Effector memory CD8-positive, alpha-beta T cell (primary cell): Measurements from ENCODE around the gene SUSD4.
A peak's percentile ranks its signal among the peaks of the same experiment; 100 is the strongest.

Experiments used
- ATAC-seq: fragments of 150-1000 bp; cut with Tn5 transposase; replicated peaks from 2 replicates; pipeline ENCODE4 v1.10.0; 2021; ENCODE audit warnings: mild to moderate bottlenecking, moderate library complexity
- DNase-seq, 3 experiments: peaks; one replicate each; pipeline ENCODE4 v3.0.0; 2021
- H3K27ac Mint-ChIP-seq, 2 donors: one replicate each; pipeline ENCODE4 v1.8.0; 2022; ENCODE audit warnings: mild to moderate bottlenecking in 2 of 2, mixed read lengths in 2 of 2, moderate library complexity in 2 of 2
- H3K27me3 Mint-ChIP-seq, 2 donors: one replicate each; pipeline ENCODE4 v1.8.0; 2022; ENCODE audit warnings: mixed read lengths in 2 of 2
- H3K36me3 Mint-ChIP-seq: one replicate; pipeline ENCODE4 v1.8.0; 2022; ENCODE audit warnings: mild to moderate bottlenecking, moderate library complexity, mixed read lengths; ENCODE audit not compliant: insufficient read depth
- H3K4me1 Mint-ChIP-seq, 2 donors: one replicate each; pipeline ENCODE4 v1.8.0; 2022; ENCODE audit warnings: low read depth in 2 of 2, mixed read lengths in 2 of 2
- H3K4me3 Mint-ChIP-seq, 2 donors: one replicate each; pipeline ENCODE4 v1.8.0; 2022; ENCODE audit warnings: mild to moderate bottlenecking in 2 of 2, mixed read lengths in 2 of 2, moderate library complexity in 2 of 2
- H3K9me3 Mint-ChIP-seq, 2 donors: one replicate each; pipeline ENCODE4 v1.8.0; 2022; ENCODE audit warnings: mixed read lengths in 2 of 2

SUSD4 gene

DNA sequence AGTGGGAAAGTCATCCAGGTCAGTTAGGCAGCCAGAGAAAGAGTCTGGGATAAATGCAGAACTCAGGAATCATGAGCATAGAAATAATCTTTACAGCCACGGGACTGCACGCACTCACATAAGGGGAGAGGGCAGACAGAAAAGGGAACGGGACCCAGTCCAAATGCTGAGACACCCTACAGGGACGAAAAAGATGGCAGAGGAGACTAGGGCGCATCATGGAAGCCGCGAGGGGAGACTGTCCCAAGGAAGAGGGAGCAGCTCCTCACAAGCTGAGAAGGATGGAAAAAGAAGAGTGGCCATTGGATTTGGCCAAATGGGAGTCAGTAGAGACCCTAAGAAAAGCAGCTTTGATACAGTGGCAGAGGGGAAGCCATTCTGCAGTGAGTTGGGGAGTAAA lies 118.0 kb downstream of the SUSD4 start:
- Mint-ChIP-seq H3K4me3 (no peak overlapping the region), H3K36me3 (peaks cover 5% of the 10 kb centered on the region), H3K4me1 (peaks cover 6 to 14% of the 10 kb centered on the region in 2 donors), H3K27ac (no peak overlapping the region), H3K9me3 (no peaks in the 10 kb centered on the region), H3K27me3 (peaks cover 21 to 31% of the 10 kb centered on the region in 2 donors)
- DNase-seq (no peak), ATAC-seq (no peak)

DNA sequence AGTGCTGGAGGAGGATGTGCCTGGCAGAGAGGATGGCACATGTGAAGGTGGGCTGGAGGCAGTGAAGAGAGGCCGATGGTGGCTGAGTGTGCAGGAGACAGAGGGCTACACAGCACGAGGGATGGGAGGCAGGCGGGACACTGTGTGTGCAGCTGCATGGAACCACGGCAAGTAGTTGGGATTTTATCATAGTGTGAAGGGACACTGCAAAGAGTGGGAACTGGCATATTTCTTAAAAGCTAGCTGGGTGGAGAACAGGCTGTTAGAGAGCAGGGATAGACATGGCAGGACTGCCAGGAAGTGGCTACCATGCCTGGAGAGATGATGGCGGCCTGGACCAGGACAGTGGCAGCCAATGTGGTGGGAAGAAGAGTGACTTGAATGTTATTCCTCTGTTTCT lies 118.6 kb downstream of the SUSD4 start:
- no peak for ATAC-seq
- peaks cover 21 to 29% of the 10 kb centered on the region in 2 donors for H3K27me3 Mint-ChIP-seq
- peaks cover 6 to 14% of the 10 kb centered on the region in 2 donors for H3K4me1 Mint-ChIP-seq
- H3K27ac Mint-ChIP-seq, result no peak overlapping the region
- no peak overlapping the region for H3K4me3 Mint-ChIP-seq
- H3K36me3 Mint-ChIP-seq, result peaks cover 5% of the 10 kb centered on the region
- no peaks in the 10 kb centered on the region for H3K9me3 Mint-ChIP-seq
- DNase-seq, result no peak

DNA sequence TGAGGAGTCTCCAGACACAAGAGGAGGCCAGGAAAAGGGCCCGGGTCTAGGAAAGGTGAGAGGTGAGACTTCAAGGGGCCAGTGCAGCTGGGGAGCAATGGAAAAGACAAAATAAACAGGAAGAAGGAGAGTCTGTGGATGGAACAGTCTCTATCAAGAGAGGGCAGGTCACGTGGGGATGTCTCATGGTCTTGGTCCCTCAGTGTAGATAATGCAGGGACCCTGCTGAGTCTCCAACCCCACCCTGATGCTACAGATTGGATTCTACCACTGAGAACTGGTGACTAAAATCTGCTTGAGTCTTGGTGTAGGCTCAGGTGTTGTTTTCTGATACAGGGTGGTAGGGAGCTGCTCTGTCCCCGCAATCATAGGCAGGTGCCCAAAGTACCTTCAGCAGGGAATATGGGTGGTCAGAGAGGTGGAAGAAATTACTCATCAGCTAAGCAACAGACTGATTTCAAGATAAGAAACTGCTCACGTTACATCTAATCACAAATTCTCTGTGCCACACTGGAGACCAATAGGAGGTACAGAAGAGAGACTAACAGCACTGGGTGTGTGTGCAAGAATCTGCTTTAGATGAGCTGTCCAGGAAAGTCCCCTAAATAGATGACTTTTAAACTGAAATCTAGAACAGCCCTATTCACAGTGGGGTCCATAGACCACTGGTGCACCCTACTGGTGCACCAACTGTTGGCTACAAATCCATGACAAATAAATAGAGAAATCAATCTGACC lies 119.4 kb downstream of the SUSD4 start:
- DNase-seq (no peak), ATAC-seq (peak; percentile 12)
- Mint-ChIP-seq H3K4me1 (peaks cover 6 to 17% of the 10 kb centered on the region in 2 donors), H3K27ac (no peak overlapping the region), H3K27me3 (peaks cover 21 to 32% of the 10 kb centered on the region in 2 donors), H3K9me3 (no peaks in the 10 kb centered on the region), H3K4me3 (no peak overlapping the region), H3K36me3 (peaks cover 5% of the 10 kb centered on the region)

DNA sequence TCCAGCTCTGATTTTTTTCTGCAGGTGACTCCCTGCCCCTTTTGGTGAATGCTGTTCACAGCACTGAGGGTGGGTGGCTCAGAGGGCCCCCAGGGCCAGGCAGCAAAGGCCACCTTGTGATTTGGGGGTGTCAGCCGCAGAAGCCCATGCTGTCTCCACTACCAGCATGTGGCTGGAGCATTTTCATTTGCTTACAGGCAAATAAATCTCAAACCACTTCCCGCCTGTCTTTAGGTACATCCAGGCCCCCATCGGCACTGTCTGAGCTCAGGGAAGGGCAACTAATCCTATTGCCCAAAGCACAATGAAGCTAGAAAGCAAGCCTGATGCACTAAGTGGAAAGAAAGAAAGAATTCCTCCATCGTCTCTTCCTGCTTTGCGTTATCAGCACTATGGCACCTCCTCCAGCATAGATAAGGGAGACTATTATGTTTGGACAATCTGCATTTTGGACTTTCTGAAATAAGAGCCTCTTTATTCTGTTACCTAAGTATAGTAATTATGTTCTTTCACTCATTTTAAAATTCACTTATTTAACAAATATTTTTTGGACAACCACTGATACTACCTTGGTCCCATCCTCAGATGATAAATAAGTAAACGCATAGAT lies 120.4 kb downstream of the SUSD4 start:
- Mint-ChIP-seq H3K27me3 (peaks cover 21 to 32% of the 10 kb centered on the region in 2 donors), H3K4me1 (peaks cover under 1 to 11% of the 10 kb centered on the region in 2 donors), H3K36me3 (peaks cover under 1% of the 10 kb centered on the region), H3K9me3 (no peaks in the 10 kb centered on the region), H3K4me3 (no peak overlapping the region), H3K27ac (no peak overlapping the region)
- ATAC-seq (no peak), DNase-seq (no peak)

DNA sequence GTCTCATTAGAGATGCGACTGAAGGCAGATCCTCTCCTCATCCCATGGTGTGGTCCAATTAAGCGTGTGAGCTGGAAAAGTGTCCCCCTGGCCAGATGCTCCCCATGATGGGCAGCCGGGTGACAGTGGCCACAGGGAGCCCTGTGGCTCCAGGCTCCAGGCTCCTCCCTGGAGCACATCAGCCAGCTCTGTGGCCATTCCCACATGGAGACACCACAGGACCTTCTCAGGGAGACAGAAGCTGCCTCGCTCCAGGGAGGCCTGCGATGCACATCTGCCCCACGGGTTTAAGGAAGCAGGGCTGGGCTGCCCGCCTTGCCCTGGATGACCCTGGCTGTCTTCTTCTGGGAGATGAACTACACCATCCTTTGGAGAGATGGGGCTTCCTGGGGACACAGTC lies 121.0 kb downstream of the SUSD4 start:
- H3K36me3 Mint-ChIP-seq, result no peaks in the 10 kb centered on the region
- no peak overlapping the region for H3K27ac Mint-ChIP-seq
- no peak for ATAC-seq
- H3K4me1 Mint-ChIP-seq, result peaks cover 0 to 6% of the 10 kb centered on the region in 2 donors
- H3K4me3 Mint-ChIP-seq, result no peak overlapping the region
- peaks cover 21 to 32% of the 10 kb centered on the region in 2 donors for H3K27me3 Mint-ChIP-seq
- no peaks in the 10 kb centered on the region for H3K9me3 Mint-ChIP-seq
- DNase-seq, result no peak

DNA sequence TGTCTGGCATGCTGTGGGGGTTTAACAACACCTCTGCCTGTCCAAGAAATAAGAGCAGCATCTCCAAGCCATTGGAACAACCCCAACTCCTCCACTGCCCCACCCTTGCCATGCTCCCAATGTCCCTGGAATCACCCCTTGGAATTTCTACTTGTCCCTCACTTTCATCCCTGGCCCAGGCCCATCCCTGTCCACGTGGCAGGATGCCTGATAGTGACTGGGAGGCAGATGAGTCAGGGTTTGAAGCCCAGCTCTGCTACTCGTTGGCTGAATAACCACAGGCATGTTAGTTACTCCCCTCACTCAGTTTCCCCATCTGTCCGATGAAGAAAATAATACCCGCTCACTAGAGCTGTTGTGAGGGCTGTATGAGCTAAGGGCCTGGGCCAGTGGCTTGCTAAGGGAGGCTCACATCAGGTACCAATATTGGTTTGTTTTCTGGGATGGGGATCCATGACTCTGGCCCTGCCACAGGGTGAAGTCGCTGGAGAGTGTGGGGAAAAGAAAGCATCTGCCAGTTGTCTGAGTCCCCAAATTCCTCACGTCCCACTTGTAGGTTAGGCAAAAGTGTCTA lies 121.5 kb downstream of the SUSD4 start:
- Mint-ChIP-seq H3K27ac (no peak overlapping the region), H3K36me3 (no peaks in the 10 kb centered on the region)
- DNase-seq, result no peak

DNA sequence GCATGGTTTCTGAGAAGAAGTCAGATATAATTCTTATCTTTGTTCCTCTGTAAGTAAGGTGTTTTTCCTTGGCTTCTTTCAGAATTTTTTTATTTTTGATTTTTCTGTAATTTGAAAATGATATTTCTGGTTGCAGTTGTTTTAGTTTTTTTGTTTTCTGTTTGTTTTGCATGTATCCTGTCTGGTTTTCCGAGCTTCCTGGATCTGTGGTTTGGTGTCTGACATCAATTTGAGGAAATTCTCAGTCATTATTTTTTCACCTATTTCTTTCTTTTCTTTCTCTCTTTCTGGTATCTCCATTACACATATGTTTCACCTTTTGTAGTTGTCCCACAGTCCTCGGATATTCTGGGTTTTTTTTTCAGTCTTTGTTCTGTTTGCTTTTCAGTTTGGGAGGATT lies 123.9 kb downstream of the SUSD4 start:
- Mint-ChIP-seq H3K27ac (no peak overlapping the region), H3K9me3 (no peaks in the 10 kb centered on the region), H3K27me3 (peaks cover 4 to 16% of the 10 kb centered on the region in 2 donors), H3K4me3 (no peak overlapping the region), H3K4me1 (peaks cover 0 to 4% of the 10 kb centered on the region in 2 donors), H3K36me3 (no peaks in the 10 kb centered on the region)
- ATAC-seq, result no peak
- no peak for DNase-seq

More for the DNA sequence above, 121.5 kb downstream of the SUSD4 start:
- Mint-ChIP-seq H3K9me3 (no peaks in the 10 kb centered on the region), H3K27me3 (peaks cover 21 to 32% of the 10 kb centered on the region in 2 donors), H3K4me3 (no peak overlapping the region), H3K4me1 (peaks cover 0 to 6% of the 10 kb centered on the region in 2 donors)
- ATAC-seq, result no peak

DNA sequence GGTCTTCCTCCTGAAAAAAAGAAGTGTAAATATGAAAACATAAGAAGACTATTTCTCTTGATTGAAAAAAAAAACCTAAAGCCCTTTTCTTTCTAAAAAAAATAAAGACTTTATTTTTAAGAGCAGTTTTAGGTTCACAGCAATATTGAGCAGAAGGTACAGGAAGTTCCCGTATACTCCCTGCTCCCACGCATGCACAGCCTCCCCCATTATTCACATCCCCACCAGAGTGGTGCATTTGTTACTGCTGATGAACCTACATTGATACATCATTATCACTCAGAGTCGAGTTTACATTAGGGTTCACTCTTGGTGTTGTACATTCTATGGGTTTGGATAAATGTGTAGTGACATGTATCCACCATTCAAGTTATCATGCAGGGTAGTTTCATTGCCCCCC lies 128.9 kb downstream of the SUSD4 start:
- Mint-ChIP-seq H3K4me1 (peaks cover 1 to 9% of the 10 kb centered on the region in 2 donors), H3K36me3 (no peaks in the 10 kb centered on the region), H3K27ac (peak overlapping the region in 1 of 2 donors; percentile 45), H3K4me3 (no peak overlapping the region), H3K9me3 (no peaks in the 10 kb centered on the region), H3K27me3 (peaks cover 2 to 7% of the 10 kb centered on the region in 2 donors)
- ATAC-seq (no peak), DNase-seq (no peak)

DNA sequence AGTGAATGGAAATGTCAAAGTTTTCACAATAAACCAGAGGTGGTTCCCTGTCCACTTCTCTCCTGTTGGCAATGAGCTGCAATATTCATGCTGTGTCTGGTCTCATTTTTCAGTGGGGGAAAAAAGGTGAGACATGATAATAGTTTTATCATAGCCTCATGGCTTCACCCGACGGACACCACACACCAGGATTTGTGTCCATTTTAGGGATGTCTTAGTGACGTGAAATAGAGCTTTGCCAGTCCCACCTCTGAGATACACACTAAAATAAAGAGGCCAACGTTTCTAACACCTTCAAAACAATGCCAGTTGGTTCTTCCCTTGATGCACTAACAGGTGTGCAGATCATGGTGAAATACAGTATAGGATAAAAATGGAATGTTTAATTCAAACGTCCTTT lies 129.4 kb downstream of the SUSD4 start:
- peaks cover 0 to 7% of the 10 kb centered on the region in 2 donors for H3K27me3 Mint-ChIP-seq
- H3K36me3 Mint-ChIP-seq, result no peaks in the 10 kb centered on the region
- H3K9me3 Mint-ChIP-seq, result no peaks in the 10 kb centered on the region
- H3K4me3 Mint-ChIP-seq, result no peak overlapping the region
- H3K27ac Mint-ChIP-seq, result peak overlapping the region in 1 of 2 donors; percentile 45
- peaks cover 4 to 12% of the 10 kb centered on the region in 2 donors for H3K4me1 Mint-ChIP-seq
- no peak for ATAC-seq
- no peak for DNase-seq

DNA sequence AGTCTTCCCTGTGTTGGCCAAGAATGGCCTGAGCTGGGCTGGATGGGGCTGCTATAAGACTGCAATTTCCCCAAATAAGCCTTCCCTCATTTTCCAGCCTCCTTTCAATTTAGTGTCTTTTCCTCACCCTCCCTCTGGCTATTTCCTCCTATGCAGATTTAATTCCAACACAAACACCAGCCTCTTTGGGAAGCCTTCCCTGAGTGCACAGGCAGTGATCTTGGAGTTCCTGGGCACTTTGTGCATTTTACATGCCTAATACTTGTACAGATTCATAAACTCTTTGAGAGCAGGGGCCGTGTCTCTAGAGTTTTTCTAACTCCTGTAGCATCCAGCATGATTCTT lies 129.8 kb downstream of the SUSD4 start:
- Mint-ChIP-seq H3K9me3 (no peaks in the 10 kb centered on the region), H3K27me3 (peaks cover 0 to 7% of the 10 kb centered on the region in 2 donors), H3K36me3 (no peaks in the 10 kb centered on the region), H3K27ac (peak overlapping the region in 1 of 2 donors; percentile 16), H3K4me1 (peaks cover 4 to 12% of the 10 kb centered on the region in 2 donors), H3K4me3 (no peak overlapping the region)
- no peak for DNase-seq
- ATAC-seq, result no peak

DNA sequence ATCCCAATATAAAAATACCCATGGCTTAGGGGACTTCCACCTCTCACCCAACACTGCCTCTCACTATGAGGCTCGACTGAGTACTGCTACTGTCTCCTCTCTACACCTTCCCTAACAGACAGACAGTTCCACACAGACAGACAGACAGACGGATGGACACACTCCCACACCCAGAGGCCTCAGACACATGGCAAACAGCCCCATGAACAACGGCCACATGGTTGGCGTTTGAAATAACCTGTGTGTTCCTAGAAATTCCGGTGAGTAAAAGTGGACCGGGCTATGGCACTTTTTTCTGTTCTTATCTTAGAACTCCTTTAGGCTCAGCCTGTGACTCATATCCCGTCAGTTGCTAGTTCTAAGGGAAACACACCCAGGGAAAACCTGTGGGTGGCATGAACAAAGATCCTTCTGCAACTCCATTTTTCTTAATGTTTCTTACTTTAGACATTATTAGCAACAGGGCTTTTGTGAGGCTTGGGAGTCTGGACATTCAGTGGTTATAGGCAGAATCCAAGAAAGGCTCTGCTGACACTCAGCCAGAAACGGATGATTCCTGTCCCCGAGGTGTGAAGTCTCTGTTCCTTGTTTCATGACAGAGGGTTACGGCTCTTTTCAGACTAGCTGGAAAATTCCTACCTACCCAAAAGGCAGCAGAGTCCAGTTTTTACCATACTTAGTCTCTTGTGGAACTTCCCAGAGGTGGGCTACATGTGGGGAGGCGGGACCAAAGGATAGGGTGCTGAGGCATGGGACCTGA lies 130.4 kb downstream of the SUSD4 start:
- H3K4me1 Mint-ChIP-seq, result peaks cover 4 to 12% of the 10 kb centered on the region in 2 donors
- H3K4me3 Mint-ChIP-seq, result no peak overlapping the region
- H3K27ac Mint-ChIP-seq, result peak overlapping the region in 1 of 2 donors; percentile 16
- ATAC-seq (no peak), DNase-seq (no peak)
- H3K27me3 Mint-ChIP-seq, result peaks cover 0 to 7% of the 10 kb centered on the region in 2 donors
- H3K36me3 Mint-ChIP-seq, result no peaks in the 10 kb centered on the region
- H3K9me3 Mint-ChIP-seq, result no peaks in the 10 kb centered on the region

DNA sequence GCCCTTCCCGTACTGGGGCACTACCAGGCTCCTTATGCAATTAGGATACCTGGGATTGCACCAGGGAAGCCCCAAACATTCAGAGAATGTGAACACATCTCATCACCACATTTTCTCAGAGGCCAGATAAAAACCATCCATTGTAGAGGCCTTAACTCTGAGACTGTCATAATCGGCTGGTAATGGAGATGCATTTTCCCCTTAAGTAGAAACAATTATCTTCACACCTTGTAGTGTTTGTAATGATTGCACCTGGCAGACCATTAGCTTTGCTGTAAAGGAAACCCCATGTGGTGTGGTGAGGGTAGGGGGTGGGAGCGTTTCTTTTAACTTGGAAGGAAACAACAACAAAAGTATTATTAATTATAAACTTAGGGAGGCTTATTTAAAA lies 131.0 kb downstream of the SUSD4 start:
- H3K27ac Mint-ChIP-seq, result peak overlapping the region in 1 of 2 donors; percentile 1
- H3K9me3 Mint-ChIP-seq, result no peaks in the 10 kb centered on the region
- no peak overlapping the region for H3K4me3 Mint-ChIP-seq
- peaks cover 4 to 12% of the 10 kb centered on the region in 2 donors for H3K4me1 Mint-ChIP-seq
- ATAC-seq, result no peak
- peaks cover 0 to 12% of the 10 kb centered on the region in 2 donors for H3K27me3 Mint-ChIP-seq
- no peak for DNase-seq
- H3K36me3 Mint-ChIP-seq, result no peaks in the 10 kb centered on the region

DNA sequence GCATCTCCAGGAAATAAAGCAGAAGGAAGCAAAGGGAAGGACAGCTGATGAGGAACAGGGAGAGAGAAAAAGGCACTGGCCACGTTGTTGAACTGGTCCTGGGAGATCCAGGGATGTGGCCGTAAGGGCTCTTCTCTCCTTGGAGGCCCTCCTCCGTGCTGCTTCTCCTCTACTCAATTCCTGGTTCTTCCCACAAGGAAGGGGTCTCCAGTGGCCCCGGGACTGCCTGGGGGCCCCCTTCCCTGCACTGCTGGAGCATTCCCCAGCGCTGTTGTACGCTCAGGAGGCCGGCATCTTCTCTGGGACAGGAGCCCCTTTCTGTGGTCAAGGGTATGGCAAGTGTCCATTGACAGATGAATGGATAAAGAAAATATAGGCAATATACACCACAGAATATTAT lies 132.4 kb downstream of the SUSD4 start:
- Mint-ChIP-seq H3K9me3 (no peaks in the 10 kb centered on the region), H3K36me3 (no peaks in the 10 kb centered on the region), H3K4me1 (peaks cover 4 to 14% of the 10 kb centered on the region in 2 donors), H3K4me3 (no peak overlapping the region), H3K27ac (no peak overlapping the region), H3K27me3 (peaks cover 0 to 26% of the 10 kb centered on the region in 2 donors)
- ATAC-seq (no peak), DNase-seq (no peak)
